HG03045 (cell line): Measurements from ENCODE around the gene ZNF30.
A peak's percentile ranks its signal among the peaks of the same experiment; 100 is the strongest.
"Not testable (repeated sequence)": the region's sequence is repeated elsewhere in the genome, so short reads cannot be mapped to it uniquely, and the experiment has no call there.

Experiments
- ATAC-seq: cut with Tn5 transposase; IDR thresholded peaks from one replicate; pipeline ENCODE4 v1.9.1; 2021; ENCODE audit warnings: mild to moderate bottlenecking, moderate library complexity; ENCODE audit not compliant: unreplicated experiment

ZNF30 gene

GRCh38 chr19:34926685-34927375 is at the start of gene ZNF30:
Gene ZNF30 (plus strand): TSS chr19:34926903. CDS start chr19:34929948, 3,045 bp downstream.
- ATAC-seq: peak; percentile 89

GRCh38 chr19:34879563-34879962 is 47.1 kb upstream of the ZNF30 start:
- no peak for ATAC-seq

- no peak for ATAC-seq
These were observed 46.7 kb upstream of the ZNF30 start for GRCh38 chr19:34880034-34880433.

- no peak for ATAC-seq
These were observed 44.7 kb upstream of the ZNF30 start for GRCh38 chr19:34881982-34882381.

GRCh38 chr19:34888091-34888490 is 38.6 kb upstream of the ZNF30 start:
- no peak for ATAC-seq

GRCh38 chr19:34900245-34900644 is 26.5 kb upstream of the ZNF30 start:
- ATAC-seq: no peak

- ATAC-seq: no peak
These were observed 21.8 kb upstream of the ZNF30 start for GRCh38 chr19:34904664-34905527.

- ATAC-seq: no peak
These were observed 15.9 kb upstream of the ZNF30 start for GRCh38 chr19:34910770-34911169.

GRCh38 chr19:34917144-34917543 is 9.6 kb upstream of the ZNF30 start:
- not testable (repeated sequence) for ATAC-seq

GRCh38 chr19:34918190-34918589 is 8.5 kb upstream of the ZNF30 start:
- ATAC-seq: no peak

- ATAC-seq: not testable (repeated sequence)
These were observed 6.5 kb upstream of the ZNF30 start for GRCh38 chr19:34920090-34920786.

GRCh38 chr19:34925278-34925855 is 1.3 kb upstream of the ZNF30 start:
- no peak for ATAC-seq

GRCh38 chr19:34926361-34926684 is 380 bp upstream of the ZNF30 start:
- no peak for ATAC-seq

GRCh38 chr19:34932494-34932893 is 5.8 kb downstream of the ZNF30 start:
- no peak for ATAC-seq

- no peak for ATAC-seq
These were observed 9.5 kb downstream of the ZNF30 start for GRCh38 chr19:34936184-34936583.

- no peak for ATAC-seq
These were observed 12.2 kb downstream of the ZNF30 start for GRCh38 chr19:34938886-34939285.

GRCh38 chr19:34943861-34944573 is 17.3 kb downstream of the ZNF30 start:
- no peak for ATAC-seq

GRCh38 chr19:34953092-34953491 is 26.4 kb downstream of the ZNF30 start:
- ATAC-seq: no peak

GRCh38 chr19:34957830-34958751 is 31.4 kb downstream of the ZNF30 start:
- no peak for ATAC-seq

GRCh38 chr19:34959021-34959420 is 32.3 kb downstream of the ZNF30 start:
- ATAC-seq: no peak
